SK-N-SH (cell line): ENCODE data around the gene NFX1. TPM values are rescaled to one million over a fixed set of nuclear protein-coding genes. Genes with fewer than 3 reads are reported as not detected.

Experiments
- CTCF ChIA-PET: fragments of 300-600, 350-600 bp; formaldehyde crosslinking; extraction: SDS; loops from one replicate; lab custom pipeline; 2021; lab: Yijun Ruan, JAX
- POLR2A ChIA-PET: fragments of 350-600 bp; sonication (Branson Sonifier 250); formaldehyde crosslinking; extraction: SDS; loops from one replicate; lab custom pipeline; 2020; ENCODE audit warnings: antibody characterized with exemption, inconsistent platforms; lab: Yijun Ruan, JAX
- DNase-seq: peaks from one replicate; pipeline ENCODE4 v3.0.0; 2012
- H2AFZ ChIP-seq: fragments of 200-600 bp; sonication (generic); 2 replicates; pipeline ENCODE4 v1.8.1; 2016; ENCODE audit warnings: antibody characterized with exemption, mild to moderate bottlenecking, low read depth
- H3F3A ChIP-seq: fragments of 200-600 bp; sonication (generic); replicated peaks from 2 replicates; pipeline ENCODE3; 2016; ENCODE audit warnings: antibody characterized with exemption, mild to moderate bottlenecking; ENCODE audit not compliant: insufficient read depth
- H3K27ac ChIP-seq, 2 experiments: fragments of 200-500 bp in 1 of 2; fragments of 200-600 bp in 1 of 2; sonication (Bioruptor generic) in 1 of 2; sonication (generic), shearing (Covaris generic) in 1 of 2; 2 replicates each; pipeline versions ENCODE4 v1.5.1 to v1.6.1; 2014 to 2016; ENCODE audit warnings: low read depth in 2 of 2, inconsistent platforms in 1 of 2, low read length in 1 of 2, mild to moderate bottlenecking in 1 of 2, mixed read lengths in 1 of 2
- H3K27me3 ChIP-seq: fragments of 200-600 bp; sonication (generic), shearing (Covaris generic); 2 replicates; pipeline ENCODE4 v1.6.1; 2016; ENCODE audit warnings: mixed run types; ENCODE audit not compliant: insufficient read depth
- H3K36me3 ChIP-seq, 2 experiments: fragments of 200-500 bp in 1 of 2; fragments of 200-600 bp in 1 of 2; sonication (Bioruptor generic) in 1 of 2; sonication (generic) in 1 of 2; replicated peaks in 1 of 2; 2 replicates each; pipeline versions ENCODE3 to v1.5.1; 2014 to 2016; ENCODE audit warnings: low read length in 1 of 2, mild to moderate bottlenecking in 1 of 2; ENCODE audit not compliant: insufficient read depth in 2 of 2, control insufficient read depth in 1 of 2
- H3K4me1 ChIP-seq, 2 experiments: fragments of 200-500 bp in 1 of 2; fragments of 200-600 bp in 1 of 2; sonication (Bioruptor generic) in 1 of 2; sonication (generic), shearing (Covaris generic) in 1 of 2; 2 replicates each; pipeline versions ENCODE4 v1.5.1 to v1.6.1; 2014 to 2016; ENCODE audit warnings: low read depth in 1 of 2, low read length in 1 of 2, mixed run types in 1 of 2; ENCODE audit not compliant: insufficient read depth in 2 of 2, control insufficient read depth in 1 of 2
- H3K4me2 ChIP-seq: fragments of 200-600 bp; sonication (generic), shearing (Covaris generic); 2 replicates; pipeline ENCODE4 v1.6.1; 2017; ENCODE audit warnings: mixed run types
- H3K4me3 ChIP-seq, 2 experiments: fragments of 200-500 bp in 1 of 2; fragments of 200-600 bp in 1 of 2; sonication (Bioruptor generic) in 1 of 2; sonication (generic), shearing (Covaris generic) in 1 of 2; 2 replicates each; pipeline versions ENCODE4 v1.5.1 to v1.8.1; 2014 to 2016; ENCODE audit warnings: low read depth in 2 of 2, inconsistent platforms in 1 of 2, low read length in 1 of 2, mild to moderate bottlenecking in 1 of 2, mixed read lengths in 1 of 2, moderate library complexity in 1 of 2
- H3K79me2 ChIP-seq: fragments of 200-600 bp; sonication (generic); 2 replicates; pipeline ENCODE4 v1.8.1; 2017; ENCODE audit warnings: mild to moderate bottlenecking; ENCODE audit not compliant: insufficient read depth
- H3K9ac ChIP-seq: fragments of 200-600 bp; sonication (generic); 2 replicates; pipeline ENCODE4 v1.6.1; 2017; ENCODE audit warnings: mixed run types
- H3K9me2 ChIP-seq: fragments of 200-600 bp; sonication (generic); 2 replicates; pipeline ENCODE4 v1.6.1; 2017; ENCODE audit warnings: mixed run types
- H3K9me3 ChIP-seq: fragments of 200-600 bp; sonication (generic); 2 replicates; pipeline ENCODE4 v1.6.1; 2017; ENCODE audit warnings: mixed run types, mild to moderate bottlenecking, moderate library complexity
- H4K20me1 ChIP-seq: fragments of 200-600 bp; sonication (generic); 2 replicates; pipeline ENCODE4 v1.6.1; 2017; ENCODE audit warnings: mild to moderate bottlenecking, mixed run types; ENCODE audit not compliant: insufficient read depth
- CHD2 ChIP-seq: fragments of 150-350 bp; IDR thresholded peaks from 2 replicates; pipeline ENCODE4 v1.6.1; 2018; ENCODE audit warnings: low read length; ENCODE audit not compliant: partially characterized antibody
- ELF1 ChIP-seq: IDR thresholded peaks from 2 replicates; pipeline ENCODE4 v1.4.0; 2012
- EP300 ChIP-seq, 2 experiments: IDR thresholded peaks; 2 replicates each; pipeline versions ENCODE4 v1.4.0 to v1.6.1; 2012; ENCODE audit warnings: borderline replicate concordance in 1 of 2, low read depth in 1 of 2, low read length in 1 of 2
- FOSL2 ChIP-seq: IDR thresholded peaks from 2 replicates; pipeline ENCODE4 v1.4.0; 2012; ENCODE audit warnings: low read depth, mild to moderate bottlenecking, moderate library complexity, borderline replicate concordance
- FOXM1 ChIP-seq: IDR thresholded peaks from 2 replicates; pipeline ENCODE4 v1.4.0; 2012; ENCODE audit warnings: low read depth, mild to moderate bottlenecking
- MXI1 ChIP-seq: IDR thresholded peaks from 2 replicates; pipeline ENCODE4 v1.6.1; 2012; ENCODE audit warnings: mild to moderate bottlenecking, low read depth, low read length, improper control_type of control experiment
- NRF1 ChIP-seq: IDR thresholded peaks from 2 replicates; pipeline ENCODE4 v1.6.1; 2012; ENCODE audit warnings: low read depth, mild to moderate bottlenecking, low read length
- RAD21 ChIP-seq: IDR thresholded peaks from 2 replicates; pipeline ENCODE4 v1.6.1; 2012; ENCODE audit warnings: mild to moderate bottlenecking, low read length
- RCOR1 ChIP-seq: fragments of 150-350 bp; IDR thresholded peaks from 2 replicates; pipeline ENCODE4 v1.6.1; 2017; ENCODE audit warnings: antibody characterized with exemption, low read length
- RFX5 ChIP-seq: IDR thresholded peaks from 2 replicates; pipeline ENCODE4 v1.6.1; 2012; ENCODE audit warnings: mild to moderate bottlenecking, improper control_type of control experiment, low read length
- SMC3 ChIP-seq: IDR thresholded peaks from 2 replicates; pipeline ENCODE4 v1.6.1; 2012; ENCODE audit warnings: low read depth, low read length, improper control_type of control experiment
- TCF12 ChIP-seq: IDR thresholded peaks from 2 replicates; pipeline ENCODE4 v1.4.0; 2012
- TEAD4 ChIP-seq: IDR thresholded peaks from 2 replicates; pipeline ENCODE4 v1.4.0; 2012; ENCODE audit warnings: mild to moderate bottlenecking, borderline replicate concordance; ENCODE audit not compliant: insufficient read depth
- YY1 ChIP-seq: IDR thresholded peaks from 2 replicates; pipeline ENCODE4 v1.4.0; 2012; ENCODE audit warnings: low read depth, mild to moderate bottlenecking
- WGBS: methylation state at CpG from one replicate; pipeline ENCODE4 v1.1.6; 2017; ENCODE audit warnings: low lambda C conversion rate; 5-methylcytosine and 5-hydroxymethylcytosine counted together
- polyA plus RNA-seq, 3 experiments: library from polyadenylated mRNA; depleted of rRNA; stranded (reverse); fragments of >200 nt; gene quantifications; 2 replicates each; pipeline ENCODE4 v1.2.3, GENCODE V29; 2012
- TF ChIP-seq, protein P1 (sequence below): IDR thresholded peaks from 2 replicates; pipeline ENCODE4 v1.6.1; 2012; ENCODE audit warnings: mild to moderate bottlenecking, low read depth, low read length, moderate library complexity
- TF ChIP-seq, protein P2 (sequence below): IDR thresholded peaks from 2 replicates; pipeline ENCODE4 v1.4.0; 2012; ENCODE audit warnings: low read depth
- TF ChIP-seq, protein P3 (sequence below): IDR thresholded peaks from 2 replicates; pipeline ENCODE4; 2012
- TF ChIP-seq, protein P4 (sequence below): IDR thresholded peaks from 2 replicates; pipeline ENCODE4 v1.4.0; 2012; ENCODE audit warnings: low read depth, borderline replicate concordance

The NFX1 gene
- polyA plus RNA-seq, 1 of the 3 experiments (the other 2 are of a cell fraction) = 19.6 TPM

DNA sequence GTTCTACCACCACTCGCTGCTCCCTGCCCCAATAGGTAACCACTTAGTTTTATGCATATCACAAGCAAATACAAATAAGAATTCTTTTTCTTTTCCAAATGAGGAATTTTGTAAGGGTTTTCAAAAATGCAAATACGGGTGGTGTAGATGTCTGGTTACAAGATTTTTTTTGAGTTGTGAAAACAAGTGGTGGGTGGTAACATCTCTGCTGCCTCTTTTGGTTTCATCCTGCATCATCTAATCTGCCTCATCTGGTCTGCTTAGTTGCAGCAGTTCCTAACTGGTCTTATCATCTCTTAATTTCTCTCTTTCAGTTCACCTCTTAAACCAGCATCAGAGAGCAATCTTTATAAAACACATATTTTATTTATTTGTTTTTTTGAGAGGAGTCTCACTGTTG is 5.3 kb downstream of the NFX1 start:
- Histone ChIP-seq H3K36me3 (peaks cover 69 to 79% of the 10 kb centered on the region in 2 experiments), H3K4me1 (peaks cover 4 to 11% of the 10 kb centered on the region in 2 experiments; a peak in 3 of 4 replicates)
- POLR2A ChIA-PET = no interaction called here
- TF ChIP-seq, protein P1, sequence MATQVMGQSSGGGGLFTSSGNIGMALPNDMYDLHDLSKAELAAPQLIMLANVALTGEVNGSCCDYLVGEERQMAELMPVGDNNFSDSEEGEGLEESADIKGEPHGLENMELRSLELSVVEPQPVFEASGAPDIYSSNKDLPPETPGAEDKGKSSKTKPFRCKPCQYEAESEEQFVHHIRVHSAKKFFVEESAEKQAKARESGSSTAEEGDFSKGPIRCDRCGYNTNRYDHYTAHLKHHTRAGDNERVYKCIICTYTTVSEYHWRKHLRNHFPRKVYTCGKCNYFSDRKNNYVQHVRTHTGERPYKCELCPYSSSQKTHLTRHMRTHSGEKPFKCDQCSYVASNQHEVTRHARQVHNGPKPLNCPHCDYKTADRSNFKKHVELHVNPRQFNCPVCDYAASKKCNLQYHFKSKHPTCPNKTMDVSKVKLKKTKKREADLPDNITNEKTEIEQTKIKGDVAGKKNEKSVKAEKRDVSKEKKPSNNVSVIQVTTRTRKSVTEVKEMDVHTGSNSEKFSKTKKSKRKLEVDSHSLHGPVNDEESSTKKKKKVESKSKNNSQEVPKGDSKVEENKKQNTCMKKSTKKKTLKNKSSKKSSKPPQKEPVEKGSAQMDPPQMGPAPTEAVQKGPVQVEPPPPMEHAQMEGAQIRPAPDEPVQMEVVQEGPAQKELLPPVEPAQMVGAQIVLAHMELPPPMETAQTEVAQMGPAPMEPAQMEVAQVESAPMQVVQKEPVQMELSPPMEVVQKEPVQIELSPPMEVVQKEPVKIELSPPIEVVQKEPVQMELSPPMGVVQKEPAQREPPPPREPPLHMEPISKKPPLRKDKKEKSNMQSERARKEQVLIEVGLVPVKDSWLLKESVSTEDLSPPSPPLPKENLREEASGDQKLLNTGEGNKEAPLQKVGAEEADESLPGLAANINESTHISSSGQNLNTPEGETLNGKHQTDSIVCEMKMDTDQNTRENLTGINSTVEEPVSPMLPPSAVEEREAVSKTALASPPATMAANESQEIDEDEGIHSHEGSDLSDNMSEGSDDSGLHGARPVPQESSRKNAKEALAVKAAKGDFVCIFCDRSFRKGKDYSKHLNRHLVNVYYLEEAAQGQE = no peak
- no peak for TF ChIP-seq NRF1
- TF ChIP-seq YY1 = no peak
- TF ChIP-seq RCOR1 = no peak
- TF ChIP-seq, protein P2, sequence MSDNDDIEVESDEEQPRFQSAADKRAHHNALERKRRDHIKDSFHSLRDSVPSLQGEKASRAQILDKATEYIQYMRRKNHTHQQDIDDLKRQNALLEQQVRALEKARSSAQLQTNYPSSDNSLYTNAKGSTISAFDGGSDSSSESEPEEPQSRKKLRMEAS = no peak
- no peak for TF ChIP-seq SMC3
- TF ChIP-seq MXI1 = no peak
- TF ChIP-seq CHD2 = no peak
- no peak for TF ChIP-seq RFX5
- TF ChIP-seq TCF12 = no peak
- TF ChIP-seq, protein P3, sequence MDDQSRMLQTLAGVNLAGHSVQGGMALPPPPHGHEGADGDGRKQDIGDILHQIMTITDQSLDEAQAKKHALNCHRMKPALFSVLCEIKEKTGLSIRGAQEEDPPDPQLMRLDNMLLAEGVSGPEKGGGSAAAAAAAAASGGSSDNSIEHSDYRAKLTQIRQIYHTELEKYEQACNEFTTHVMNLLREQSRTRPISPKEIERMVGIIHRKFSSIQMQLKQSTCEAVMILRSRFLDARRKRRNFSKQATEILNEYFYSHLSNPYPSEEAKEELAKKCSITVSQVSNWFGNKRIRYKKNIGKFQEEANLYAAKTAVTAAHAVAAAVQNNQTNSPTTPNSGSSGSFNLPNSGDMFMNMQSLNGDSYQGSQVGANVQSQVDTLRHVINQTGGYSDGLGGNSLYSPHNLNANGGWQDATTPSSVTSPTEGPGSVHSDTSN = no peak
- TF ChIP-seq, protein P4, sequence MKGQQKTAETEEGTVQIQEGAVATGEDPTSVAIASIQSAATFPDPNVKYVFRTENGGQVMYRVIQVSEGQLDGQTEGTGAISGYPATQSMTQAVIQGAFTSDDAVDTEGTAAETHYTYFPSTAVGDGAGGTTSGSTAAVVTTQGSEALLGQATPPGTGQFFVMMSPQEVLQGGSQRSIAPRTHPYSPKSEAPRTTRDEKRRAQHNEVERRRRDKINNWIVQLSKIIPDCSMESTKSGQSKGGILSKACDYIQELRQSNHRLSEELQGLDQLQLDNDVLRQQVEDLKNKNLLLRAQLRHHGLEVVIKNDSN = no peak
- no peak for TF ChIP-seq FOXM1
- TF ChIP-seq ELF1 = no peak
- no peak for TF ChIP-seq TEAD4
- TF ChIP-seq RAD21 = no peak
- no peak for TF ChIP-seq EP300 (IDR thresholded peaks at IDR 0.05; ENCODE audit: borderline replicate concordance in 1 of 2, low read depth in 1 of 2, low read length in 1 of 2)
- TF ChIP-seq FOSL2 = no peak
- TF ChIP-seq, all 33 proteins: peak for 0
- peaks cover 1% of the 10 kb centered on the region for H3F3A ChIP-seq
- H2AFZ ChIP-seq = no peak overlapping the region
- no peak overlapping the region for H3K27ac ChIP-seq
- peaks cover 99% of the 10 kb centered on the region for H3K79me2 ChIP-seq
- no peak overlapping the region for H3K4me2 ChIP-seq
- no peaks in the 10 kb centered on the region for H3K9me2 ChIP-seq
- no peak overlapping the region for H3K9ac ChIP-seq
- H3K4me3 ChIP-seq = no peak overlapping the region
- WGBS = 98% methylated on average over 2 of the region's 2 CpGs
- DNase-seq = no peak
- CTCF ChIA-PET = interaction anchor here (0.7 to 1.3 kb wide), 2 partner anchors 12 to 328 kb away, joined by 3 read pairs; no protein-coding TSS in a partner anchor
- H3K27me3 ChIP-seq = no peaks in the 10 kb centered on the region
- H3K9me3 ChIP-seq = no peaks in the 10 kb centered on the region
- no peaks in the 10 kb centered on the region for H4K20me1 ChIP-seq
